Endodermal cell (in vitro differentiated cells): Measurements from ENCODE around the gene NIPBL. TPM values are rescaled to one million over a fixed set of nuclear protein-coding genes. Genes with fewer than 3 reads are reported as not detected.

ENCODE experiments used
- DNase-seq: peaks from one replicate; pipeline ENCODE4 v3.0.0-alpha.2; 2017
- H3K27ac ChIP-seq: 2 replicates; pipeline ENCODE4 v1.5.1; 2013; ENCODE audit warnings: mild to moderate bottlenecking, low read depth, low read length, moderate library complexity
- H3K27me3 ChIP-seq: 2 replicates; pipeline ENCODE4 v1.6.1; 2013; ENCODE audit warnings: mild to moderate bottlenecking, low read length, moderate library complexity; ENCODE audit not compliant: insufficient read depth, control insufficient read depth, poor library complexity, severe bottlenecking
- H3K36me3 ChIP-seq: 2 replicates; pipeline ENCODE4 v1.7.0; 2013; ENCODE audit warnings: mild to moderate bottlenecking, low read length, moderate library complexity; ENCODE audit not compliant: control insufficient read depth, insufficient read depth
- H3K4me1 ChIP-seq: one replicate; pipeline ENCODE4 v1.7.0; 2013; ENCODE audit warnings: low read length; ENCODE audit not compliant: control insufficient read depth, insufficient read depth
- H3K4me3 ChIP-seq: 2 replicates; pipeline ENCODE4 v1.5.1; 2013; ENCODE audit warnings: mild to moderate bottlenecking, low read length, moderate library complexity
- H3K9ac ChIP-seq: 2 replicates; pipeline ENCODE4 v1.6.1; 2013; ENCODE audit warnings: mild to moderate bottlenecking, low read length, moderate library complexity; ENCODE audit not compliant: poor library complexity, severe bottlenecking; ENCODE audit errors: extremely low read depth
- H3K9me3 ChIP-seq: 2 replicates; pipeline ENCODE4 v1.6.1; 2013; ENCODE audit warnings: mild to moderate bottlenecking, low read length, moderate library complexity; ENCODE audit not compliant: control insufficient read depth
- H3K27ac Mint-ChIP-seq: 2 replicates; pipeline ENCODE4 v1.8.0; 2020; ENCODE audit warnings: mixed read lengths
- H3K27me3 Mint-ChIP-seq: 2 replicates; pipeline ENCODE4 v1.8.0; 2021; ENCODE audit warnings: mild to moderate bottlenecking, mixed read lengths; ENCODE audit not compliant: insufficient read depth
- H3K36me3 Mint-ChIP-seq: 2 replicates; pipeline ENCODE4 v1.8.0; 2020; ENCODE audit warnings: low read depth, mixed read lengths
- H3K4me1 Mint-ChIP-seq: 2 replicates; pipeline ENCODE4 v1.8.0; 2020; ENCODE audit warnings: mixed read lengths
- H3K4me3 Mint-ChIP-seq: 2 replicates; pipeline ENCODE4 v1.8.0; 2020; ENCODE audit warnings: mild to moderate bottlenecking, moderate library complexity, mixed read lengths
- H3K9me3 Mint-ChIP-seq: 2 replicates; pipeline ENCODE4 v1.8.0; 2020; ENCODE audit warnings: mild to moderate bottlenecking, mixed read lengths
- WGBS, 2 experiments: methylation state at CpG; one replicate each; pipeline versions ENCODE4 v1.1.5 to v1.1.7; 2013; ENCODE audit warnings: missing lambda C conversion rate in 2 of 2, mixed read lengths in 1 of 2; ENCODE audit not compliant: insufficient coverage in 1 of 2, insufficient read length in 1 of 2; 5-methylcytosine and 5-hydroxymethylcytosine counted together
- total RNA-seq, 2 donors: library from RNA; stranded (reverse); fragmentation: NEBNext Ultra II Directional in 1 of 2; extraction: Animal tissue kit (Norgen Biotek cat#: 25700) in 1 of 2; gene quantifications; 2 replicates in 1 of 2; 3 replicates in 1 of 2; pipeline ENCODE4 v1.2.1, GENCODE V29; 2021
- TF ChIP-seq, protein P1 (sequence below): fragments of 200-600 bp; sonication (generic); conservative IDR thresholded peaks from 2 replicates; pipeline ENCODE4 v1.5.0; 2021; ENCODE audit warnings: antibody characterized with exemption, mild to moderate bottlenecking

The NIPBL gene
- total RNA-seq, 2 donors from 2014 or later = 63.3 to 65.8 TPM

GRCh38 chr5:36969700-36970395, 93.3 kb downstream of the NIPBL start:
- TF ChIP-seq, protein P1, sequence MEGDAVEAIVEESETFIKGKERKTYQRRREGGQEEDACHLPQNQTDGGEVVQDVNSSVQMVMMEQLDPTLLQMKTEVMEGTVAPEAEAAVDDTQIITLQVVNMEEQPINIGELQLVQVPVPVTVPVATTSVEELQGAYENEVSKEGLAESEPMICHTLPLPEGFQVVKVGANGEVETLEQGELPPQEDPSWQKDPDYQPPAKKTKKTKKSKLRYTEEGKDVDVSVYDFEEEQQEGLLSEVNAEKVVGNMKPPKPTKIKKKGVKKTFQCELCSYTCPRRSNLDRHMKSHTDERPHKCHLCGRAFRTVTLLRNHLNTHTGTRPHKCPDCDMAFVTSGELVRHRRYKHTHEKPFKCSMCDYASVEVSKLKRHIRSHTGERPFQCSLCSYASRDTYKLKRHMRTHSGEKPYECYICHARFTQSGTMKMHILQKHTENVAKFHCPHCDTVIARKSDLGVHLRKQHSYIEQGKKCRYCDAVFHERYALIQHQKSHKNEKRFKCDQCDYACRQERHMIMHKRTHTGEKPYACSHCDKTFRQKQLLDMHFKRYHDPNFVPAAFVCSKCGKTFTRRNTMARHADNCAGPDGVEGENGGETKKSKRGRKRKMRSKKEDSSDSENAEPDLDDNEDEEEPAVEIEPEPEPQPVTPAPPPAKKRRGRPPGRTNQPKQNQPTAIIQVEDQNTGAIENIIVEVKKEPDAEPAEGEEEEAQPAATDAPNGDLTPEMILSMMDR = no peak
- no peak overlapping the region for H3K9ac ChIP-seq
- no peaks in the 10 kb centered on the region for H3K27me3 ChIP-seq
- no peak overlapping the region for H3K27ac ChIP-seq
- no peaks in the 10 kb centered on the region for H3K9me3 ChIP-seq
- Mint-ChIP-seq H3K27ac (no peak overlapping the region), H3K36me3 (peaks cover 56% of the 10 kb centered on the region), H3K4me3 (no peak overlapping the region), H3K9me3 (peaks cover 3% of the 10 kb centered on the region), H3K4me1 (peaks cover 5% of the 10 kb centered on the region), H3K27me3 (no peaks in the 10 kb centered on the region)
- H3K36me3 ChIP-seq = peaks cover 77% of the 10 kb centered on the region
- H3K4me1 ChIP-seq = no peaks in the 10 kb centered on the region
- no peak for DNase-seq
- H3K4me3 ChIP-seq = no peak overlapping the region
- 94% methylated on average over 2 of the region's 2 CpGs; no CpG with 5 or more reads in 1 of the 2 experiments for WGBS, 2 experiments

DNA sequence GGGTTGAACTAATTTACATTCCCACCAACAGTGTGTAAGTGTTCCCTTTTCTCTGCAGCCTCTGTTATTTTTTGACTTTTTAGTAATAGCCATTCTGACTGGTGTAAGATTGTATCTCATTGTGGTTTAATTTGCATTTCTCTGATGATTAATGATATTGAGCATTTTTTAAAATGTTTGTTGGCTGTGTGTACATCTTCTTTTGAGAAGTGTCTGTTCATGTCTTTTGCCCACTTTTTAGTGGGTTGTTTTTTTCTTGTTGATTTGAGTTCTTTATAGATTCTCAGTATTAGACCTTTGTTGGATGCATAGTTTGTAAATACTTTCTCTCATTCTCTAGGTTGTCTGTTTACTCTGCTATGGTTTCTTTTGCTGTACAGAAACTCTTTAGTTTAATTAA, 101.6 kb downstream of the NIPBL start:
- Histone ChIP-seq H3K9ac (no peak overlapping the region), H3K9me3 (peaks cover 10% of the 10 kb centered on the region), H3K4me3 (no peak overlapping the region), H3K4me1 (no peaks in the 10 kb centered on the region), H3K27ac (no peak overlapping the region), H3K36me3 (peaks cover 42% of the 10 kb centered on the region), H3K27me3 (no peaks in the 10 kb centered on the region)
- Mint-ChIP-seq H3K27ac (no peak overlapping the region), H3K4me1 (peaks cover 10% of the 10 kb centered on the region), H3K27me3 (no peaks in the 10 kb centered on the region), H3K36me3 (peaks cover 43% of the 10 kb centered on the region), H3K4me3 (no peak overlapping the region), H3K9me3 (peaks cover 10% of the 10 kb centered on the region)
- TF ChIP-seq, protein P1 = no peak
- no peak for DNase-seq

DNA sequence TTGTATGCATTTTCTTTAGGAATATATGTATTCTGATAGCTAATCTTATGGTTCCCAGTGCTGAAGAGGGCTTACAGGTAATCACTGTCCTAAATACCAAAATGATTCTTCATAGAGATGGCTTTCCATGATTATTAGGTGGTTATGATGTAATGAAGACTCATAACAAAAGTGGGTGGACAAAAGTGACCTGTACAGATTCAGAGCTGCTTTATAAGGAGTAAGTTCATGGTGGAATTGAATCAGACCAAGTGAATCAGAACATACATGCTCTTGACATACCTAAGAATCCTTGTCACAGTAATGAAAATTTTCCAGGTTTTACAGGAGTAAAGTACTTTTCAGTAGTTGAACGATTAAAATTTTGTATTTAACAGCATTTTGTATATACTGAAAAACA, 105.6 kb downstream of the NIPBL start:
- no peak overlapping the region for H3K4me3 ChIP-seq
- no peaks in the 10 kb centered on the region for H3K4me1 ChIP-seq
- H3K27me3 ChIP-seq = no peaks in the 10 kb centered on the region
- TF ChIP-seq, protein P1 = no peak
- Mint-ChIP-seq H3K27me3 (no peaks in the 10 kb centered on the region), H3K4me3 (no peak overlapping the region), H3K4me1 (peaks cover 5% of the 10 kb centered on the region), H3K9me3 (peaks cover 7% of the 10 kb centered on the region), H3K27ac (no peak overlapping the region), H3K36me3 (peaks cover 36% of the 10 kb centered on the region)
- 100% methylated on average over 1 of the region's 1 CpG; no CpG with 5 or more reads in 1 of the 2 experiments for WGBS, 2 experiments
- no peak overlapping the region for H3K27ac ChIP-seq
- no peak overlapping the region for H3K9ac ChIP-seq
- H3K36me3 ChIP-seq = peaks cover 35% of the 10 kb centered on the region
- no peak for DNase-seq
- peaks cover 10% of the 10 kb centered on the region for H3K9me3 ChIP-seq
